ENCODE results near the gene C20orf202.

GRCh38 chr20:1224205-1224890 lies 21.1 kb downstream of the C20orf202 start:
- TF ChIP-seq CTCF (IDR thresholded peaks at IDR 0.05) (no peak), POLR2AphosphoS5 (IDR thresholded peaks at IDR 0.05) (no peak), POLR2A (IDR thresholded peaks at IDR 0.05) (no peak), EP300 (IDR thresholded peaks at IDR 0.05) (no peak)

All from sigmoid colon (tissue), 4 donors.